PFSK-1 (cell line): Measurements from ENCODE around the gene SUPT5H.

ENCODE experiments used
- FOXP2 ChIP-seq: optimal IDR thresholded peaks from 2 replicates; pipeline ENCODE3; 2011; ENCODE audit warnings: borderline replicate concordance, control low read depth, inconsistent platforms; ENCODE audit not compliant: insufficient read depth; ENCODE audit errors: extremely low read length, extremely low read depth
- POLR2AphosphoS5 ChIP-seq: IDR thresholded peaks from 2 replicates; pipeline ENCODE4 v1.6.1; 2012; ENCODE audit warnings: low read depth, mild to moderate bottlenecking, control low read depth, low read length, moderate library complexity
- REST ChIP-seq, 2 experiments: IDR thresholded peaks; 2 replicates each; pipeline versions ENCODE4 v1.6.1 to v1.8.0; 2011 to 2012; ENCODE audit warnings: low read depth in 2 of 2, low read length in 2 of 2, control low read depth in 1 of 2, inconsistent platforms in 1 of 2, mild to moderate bottlenecking in 1 of 2, moderate library complexity in 1 of 2; ENCODE audit not compliant: insufficient read depth in 1 of 2
- SIN3A ChIP-seq: IDR thresholded peaks from 2 replicates; pipeline ENCODE4 v1.6.1; 2012; ENCODE audit warnings: mild to moderate bottlenecking, low read length, moderate library complexity, borderline replicate concordance; ENCODE audit not compliant: insufficient read depth
- TAF1 ChIP-seq: IDR thresholded peaks from 2 replicates; pipeline ENCODE4 v1.6.1; 2012; ENCODE audit warnings: low read length, control low read depth, borderline replicate concordance; ENCODE audit not compliant: insufficient read depth

SUPT5H gene

GRCh38 chr19:39417463-39418181 lies 27.8 kb upstream of the SUPT5H start:
- TF ChIP-seq FOXP2 (no peak), REST (IDR thresholded peaks at IDR 0.05; ENCODE audit: insufficient read depth in 1 of 2, low read depth in 2 of 2, low read length in 2 of 2) (no peak), SIN3A (no peak), POLR2AphosphoS5 (no peak), TAF1 (no peak)

GRCh38 chr19:39419003-39419402 lies 26.4 kb upstream of the SUPT5H start:
- no peak for TF ChIP-seq SIN3A
- no peak for TF ChIP-seq FOXP2
- no peak for TF ChIP-seq POLR2AphosphoS5
- no peak for TF ChIP-seq REST (IDR thresholded peaks at IDR 0.05; ENCODE audit: insufficient read depth in 1 of 2, low read depth in 2 of 2, low read length in 2 of 2)
- TF ChIP-seq TAF1: no peak

- TF ChIP-seq POLR2AphosphoS5: no peak
- no peak for TF ChIP-seq TAF1
- no peak for TF ChIP-seq SIN3A
- TF ChIP-seq REST (IDR thresholded peaks at IDR 0.05; ENCODE audit: insufficient read depth in 1 of 2, low read depth in 2 of 2, low read length in 2 of 2): no peak
- TF ChIP-seq FOXP2: no peak
These were observed 24.6 kb upstream of the SUPT5H start for GRCh38 chr19:39420769-39421168.

GRCh38 chr19:39422020-39422419 lies 23.4 kb upstream of the SUPT5H start:
- TF ChIP-seq SIN3A: no peak
- no peak for TF ChIP-seq POLR2AphosphoS5
- no peak for TF ChIP-seq REST (IDR thresholded peaks at IDR 0.05; ENCODE audit: insufficient read depth in 1 of 2, low read depth in 2 of 2, low read length in 2 of 2)
- no peak for TF ChIP-seq TAF1
- TF ChIP-seq FOXP2: no peak
